SJSA1 (cell line): ENCODE results near the gene HNRNPL. TPM values are rescaled to one million over a fixed set of nuclear protein-coding genes. Genes with fewer than 3 reads are reported as not detected.
"Not testable (repeated sequence)": the region's sequence is repeated elsewhere in the genome, so short reads cannot be mapped to it uniquely, and the experiment has no call there.

Experiments used
- DNase-seq, 2 experiments: peaks; one replicate each; pipeline ENCODE4 v3.0.0-alpha.2; 2015 to 2020; ENCODE audit warnings: low spot score in 2 of 2, low read depth in 1 of 2
- H3K27ac ChIP-seq: fragments of 250-450 bp; sonication (Bioruptor Pico); 2 replicates; pipeline ENCODE4 v1.5.1; 2020; ENCODE audit warnings: mild to moderate bottlenecking, moderate library complexity
- H3K27me3 ChIP-seq: fragments of 250-450 bp; sonication (Bioruptor Pico); replicated peaks from 2 replicates; pipeline ENCODE4 v1.5.1; 2020; ENCODE audit warnings: mild to moderate bottlenecking, moderate library complexity
- H3K36me3 ChIP-seq: fragments of 250-450 bp; sonication (Bioruptor Pico); 2 replicates; pipeline ENCODE4 v1.5.1; 2020; ENCODE audit warnings: mild to moderate bottlenecking
- H3K4me1 ChIP-seq: fragments of 250-450 bp; sonication (Bioruptor Pico); replicated peaks from 2 replicates; pipeline ENCODE4 v1.6.1; 2021; ENCODE audit warnings: mild to moderate bottlenecking
- H3K4me3 ChIP-seq: fragments of 250-450 bp; sonication (Bioruptor Pico); 2 replicates; pipeline ENCODE4 v1.5.1; 2020; ENCODE audit warnings: mild to moderate bottlenecking
- H3K9me3 ChIP-seq: fragments of 250-450 bp; sonication (Bioruptor Pico); replicated peaks from 2 replicates; pipeline ENCODE4 v1.5.1; 2020; ENCODE audit warnings: mild to moderate bottlenecking
- total RNA-seq: library from RNA; depleted of rRNA; stranded (reverse); fragments of >200 nt; shearing (Covaris generic); gene quantifications from 2 replicates; pipeline ENCODE4 v1.2.3, GENCODE V29; 2014

Gene HNRNPL
- total RNA-seq, 1 experiment from 2014 or later = 343 TPM

- Histone ChIP-seq H3K4me1 (no peaks in the 10 kb centered on the region), H3K27ac (no peak overlapping the region), H3K36me3 (peaks cover 24% of the 10 kb centered on the region), H3K4me3 (no peak overlapping the region), H3K27me3 (no peaks in the 10 kb centered on the region), H3K9me3 (no peaks in the 10 kb centered on the region)
- peak in 1 of 2 experiments; percentile 39 for DNase-seq
Observed at GRCh38 chr19:38816131-38816750, 33.5 kb downstream of the HNRNPL start.

- Histone ChIP-seq H3K4me1 (no peaks in the 10 kb centered on the region), H3K27me3 (no peaks in the 10 kb centered on the region), H3K27ac (no peak overlapping the region), H3K9me3 (no peaks in the 10 kb centered on the region), H3K36me3 (peaks cover 24% of the 10 kb centered on the region), H3K4me3 (no peak overlapping the region)
- peak in 1 of 2 experiments; percentile 39 for DNase-seq
Observed at GRCh38 chr19:38815059-38816001, 34.5 kb downstream of the HNRNPL start.

- peaks cover 24% of the 10 kb centered on the region for H3K36me3 ChIP-seq
Observed at GRCh38 chr19:38813932-38814331, 35.9 kb downstream of the HNRNPL start.

GRCh38 chr19:38813323-38813722, 36.5 kb downstream of the HNRNPL start:
- H3K4me1 ChIP-seq = no peaks in the 10 kb centered on the region
- peaks cover 24% of the 10 kb centered on the region for H3K36me3 ChIP-seq

More at GRCh38 chr19:38813932-38814331, 35.9 kb downstream of the HNRNPL start:
- not testable (repeated sequence) for DNase-seq, H3K27ac ChIP-seq, H3K4me1 ChIP-seq, H3K9me3 ChIP-seq, H3K27me3 ChIP-seq, H3K4me3 ChIP-seq

GRCh38 chr19:38812841-38813320, 36.9 kb downstream of the HNRNPL start, which contains the start of gene LGALS4:
TSS of gene LGALS4 (minus strand) at chr19:38812945. CDS start at chr19:38812886, 59 bp downstream.
- H3K4me1 ChIP-seq = no peaks in the 10 kb centered on the region
- H3K36me3 ChIP-seq = peaks cover 24% of the 10 kb centered on the region
- H3K4me3 ChIP-seq = no peak within 1 kb of the TSS
- peak in 1 of 2 experiments; percentile 37 for DNase-seq
- H3K27ac ChIP-seq = no peak within 1 kb of the TSS
- no peaks in the 10 kb centered on the region for H3K9me3 ChIP-seq
- no peaks in the 10 kb centered on the region for H3K27me3 ChIP-seq

More at GRCh38 chr19:38813323-38813722, 36.5 kb downstream of the HNRNPL start:
- no peaks in the 10 kb centered on the region for H3K9me3 ChIP-seq
- no peak overlapping the region for H3K4me3 ChIP-seq
- no peak for DNase-seq
- H3K27me3 ChIP-seq = no peaks in the 10 kb centered on the region
- H3K27ac ChIP-seq = no peak overlapping the region

- peaks cover 17% of the 10 kb centered on the region for H3K36me3 ChIP-seq
- H3K27me3 ChIP-seq = no peaks in the 10 kb centered on the region
- no peak overlapping the region for H3K27ac ChIP-seq
- no peak overlapping the region for H3K4me3 ChIP-seq
- DNase-seq = peak in 1 of 2 experiments; percentile 39
- H3K4me1 ChIP-seq = no peaks in the 10 kb centered on the region
- no peaks in the 10 kb centered on the region for H3K9me3 ChIP-seq
Observed at GRCh38 chr19:38812009-38812840, 37.6 kb downstream of the HNRNPL start.

GRCh38 chr19:38809592-38810252, 40.1 kb downstream of the HNRNPL start:
- Histone ChIP-seq H3K27me3 (no peaks in the 10 kb centered on the region), H3K4me1 (no peaks in the 10 kb centered on the region), H3K27ac (no peak overlapping the region)

GRCh38 chr19:38808741-38809140, 41.0 kb downstream of the HNRNPL start:
- Histone ChIP-seq H3K36me3 (no peaks in the 10 kb centered on the region), H3K9me3 (no peaks in the 10 kb centered on the region), H3K4me3 (no peak overlapping the region), H3K27ac (no peak overlapping the region), H3K4me1 (no peaks in the 10 kb centered on the region), H3K27me3 (no peaks in the 10 kb centered on the region)
- peak in 1 of 2 experiments; percentile 35 for DNase-seq

More at GRCh38 chr19:38809592-38810252, 40.1 kb downstream of the HNRNPL start:
- no peaks in the 10 kb centered on the region for H3K9me3 ChIP-seq
- no peak overlapping the region for H3K4me3 ChIP-seq
- no peaks in the 10 kb centered on the region for H3K36me3 ChIP-seq
- DNase-seq = no peak

- H3K36me3 ChIP-seq, H3K27ac ChIP-seq, DNase-seq, H3K9me3 ChIP-seq, H3K27me3 ChIP-seq, H3K4me1 ChIP-seq, H3K4me3 ChIP-seq: not testable (repeated sequence)
Observed at GRCh38 chr19:38807374-38808098, 42.2 kb downstream of the HNRNPL start.

GRCh38 chr19:38806371-38806770, 43.4 kb downstream of the HNRNPL start:
- Histone ChIP-seq H3K27me3 (no peaks in the 10 kb centered on the region), H3K36me3 (no peaks in the 10 kb centered on the region), H3K27ac (no peak overlapping the region), H3K4me3 (no peak overlapping the region), H3K4me1 (no peaks in the 10 kb centered on the region), H3K9me3 (no peaks in the 10 kb centered on the region)
- no peak for DNase-seq

GRCh38 chr19:38805180-38805579, 44.6 kb downstream of the HNRNPL start:
- no peak overlapping the region for H3K4me3 ChIP-seq
- no peak overlapping the region for H3K27ac ChIP-seq
- H3K27me3 ChIP-seq = no peaks in the 10 kb centered on the region
- no peaks in the 10 kb centered on the region; the same call in 1 of the 2 replicates for H3K4me1 ChIP-seq
- no peaks in the 10 kb centered on the region for H3K9me3 ChIP-seq
- DNase-seq = no peak
- H3K36me3 ChIP-seq = no peaks in the 10 kb centered on the region

- no peak for DNase-seq
Observed at GRCh38 chr19:38803543-38803942, 46.2 kb downstream of the HNRNPL start.

More at GRCh38 chr19:38803543-38803942, 46.2 kb downstream of the HNRNPL start:
- no peaks in the 10 kb centered on the region for H3K9me3 ChIP-seq
- H3K36me3 ChIP-seq = no peaks in the 10 kb centered on the region
- no peak overlapping the region for H3K27ac ChIP-seq
- H3K4me1 ChIP-seq = peaks cover 15% of the 10 kb centered on the region
- H3K4me3 ChIP-seq = no peak overlapping the region
- no peaks in the 10 kb centered on the region for H3K27me3 ChIP-seq
